DOHH2 (cell line): ENCODE results near the gene TXNL4B.
"Not testable (repeated sequence)": the region's sequence is repeated elsewhere in the genome, so short reads cannot be mapped to it uniquely, and the experiment has no call there.

Experiments
- H3F3A ChIP-seq: fragments of 200-600 bp; sonication (generic), shearing (Covaris generic); 2 replicates; pipeline ENCODE4 v1.6.0; 2016; ENCODE audit warnings: antibody characterized with exemption, mild to moderate bottlenecking; ENCODE audit not compliant: control insufficient read depth, insufficient read depth
- H3K27ac ChIP-seq: fragments of 200-600 bp; sonication (generic); 2 replicates; pipeline ENCODE4 v1.5.1; 2014; ENCODE audit warnings: low read depth, mild to moderate bottlenecking, low read length, moderate library complexity
- H3K27me3 ChIP-seq: fragments of 200-600 bp; sonication (generic); 2 replicates; pipeline ENCODE4 v1.6.1; 2014; ENCODE audit warnings: mild to moderate bottlenecking, low read length, mixed read lengths; ENCODE audit not compliant: control insufficient read depth
- H3K36me3 ChIP-seq: fragments of 200-600 bp; sonication (generic); 2 replicates; pipeline ENCODE4 v1.6.1; 2014; ENCODE audit warnings: mild to moderate bottlenecking, low read length, moderate library complexity, mixed read lengths; ENCODE audit not compliant: control insufficient read depth
- H3K4me1 ChIP-seq: fragments of 200-600 bp; sonication (generic); 2 replicates; pipeline ENCODE4 v1.6.1; 2014; ENCODE audit warnings: mild to moderate bottlenecking, low read length, mixed read lengths; ENCODE audit not compliant: control insufficient read depth
- H3K4me2 ChIP-seq: fragments of 200-600 bp; sonication (generic); 2 replicates; pipeline ENCODE4 v1.6.0; 2014; ENCODE audit warnings: mild to moderate bottlenecking, low read length, moderate library complexity
- H3K4me3 ChIP-seq: fragments of 200-600 bp; sonication (generic); 2 replicates; pipeline ENCODE4 v1.5.1; 2014; ENCODE audit warnings: mild to moderate bottlenecking, low read length, mixed read lengths
- H3K79me2 ChIP-seq: fragments of 200-600 bp; sonication (generic); 2 replicates; pipeline ENCODE4 v1.6.1; 2014; ENCODE audit warnings: mild to moderate bottlenecking, low read length, mixed read lengths; ENCODE audit not compliant: control insufficient read depth
- H3K9me2 ChIP-seq: fragments of 200-600 bp; sonication (generic); replicated peaks from 2 replicates; pipeline ENCODE4 v1.6.1; 2014; ENCODE audit warnings: mild to moderate bottlenecking, low read length, mixed read lengths; ENCODE audit not compliant: control insufficient read depth
- H3K9me3 ChIP-seq: fragments of 200-600 bp; sonication (generic); 2 replicates; pipeline ENCODE4 v1.6.1; 2014; ENCODE audit warnings: antibody characterized with exemption, low read length, mixed read lengths; ENCODE audit not compliant: control insufficient read depth, insufficient read depth
- H4K20me1 ChIP-seq: fragments of 200-600 bp; sonication (generic); 2 replicates; pipeline ENCODE4 v1.6.0; 2014; ENCODE audit warnings: low read depth, mild to moderate bottlenecking, antibody characterized with exemption, low read length, moderate library complexity; ENCODE audit not compliant: control insufficient read depth, insufficient read depth
- EZH2phosphoT487 ChIP-seq: fragments of 200-600 bp; sonication (generic); IDR thresholded peaks from 2 replicates; pipeline ENCODE4 v1.6.1; 2017; ENCODE audit warnings: borderline replicate concordance, mild to moderate bottlenecking, antibody characterized with exemption, low read length, moderate library complexity, mixed read lengths
- TF ChIP-seq, protein P1 (sequence below): fragments of 200-600 bp; sonication (generic); IDR thresholded peaks from one replicate; pipeline ENCODE4 v1.5.1; 2014; ENCODE audit warnings: antibody characterized with exemption, mild to moderate bottlenecking, low read depth, low read length; ENCODE audit not compliant: poor library complexity, severe bottlenecking

TXNL4B gene

DNA sequence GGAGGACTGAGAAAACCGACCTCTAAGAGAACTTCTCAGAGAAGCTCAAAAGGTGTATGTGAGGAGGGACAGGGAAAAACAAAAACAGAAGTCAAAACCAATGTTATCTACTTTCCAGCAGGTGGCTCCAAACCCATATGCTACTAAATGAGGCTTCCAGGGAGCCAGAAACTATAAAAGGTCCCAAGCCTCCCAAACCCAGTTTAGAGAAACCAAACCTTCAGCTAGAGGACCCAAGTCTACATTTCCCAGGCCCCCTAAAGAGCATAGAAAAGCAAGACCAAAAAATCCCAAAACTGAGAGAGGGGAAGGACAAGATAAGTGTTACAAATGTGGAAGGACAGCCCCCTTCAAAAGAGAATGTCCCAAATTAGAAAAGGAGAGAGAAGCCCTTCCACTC lies 26.7 kb downstream of the TXNL4B start:
- Histone ChIP-seq H3K36me3 (no peaks in the 10 kb centered on the region), H3K27me3 (no peaks in the 10 kb centered on the region), H3K4me2 (no peak overlapping the region), H3K4me3 (no peak overlapping the region), H3K9me2 (no peaks in the 10 kb centered on the region), H3K4me1 (no peaks in the 10 kb centered on the region), H3K79me2 (no peaks in the 10 kb centered on the region), H3K27ac (no peak overlapping the region), H3F3A (no peaks in the 10 kb centered on the region), H4K20me1 (no peaks in the 10 kb centered on the region), H3K9me3 (no peaks in the 10 kb centered on the region)
- TF ChIP-seq, protein P1, sequence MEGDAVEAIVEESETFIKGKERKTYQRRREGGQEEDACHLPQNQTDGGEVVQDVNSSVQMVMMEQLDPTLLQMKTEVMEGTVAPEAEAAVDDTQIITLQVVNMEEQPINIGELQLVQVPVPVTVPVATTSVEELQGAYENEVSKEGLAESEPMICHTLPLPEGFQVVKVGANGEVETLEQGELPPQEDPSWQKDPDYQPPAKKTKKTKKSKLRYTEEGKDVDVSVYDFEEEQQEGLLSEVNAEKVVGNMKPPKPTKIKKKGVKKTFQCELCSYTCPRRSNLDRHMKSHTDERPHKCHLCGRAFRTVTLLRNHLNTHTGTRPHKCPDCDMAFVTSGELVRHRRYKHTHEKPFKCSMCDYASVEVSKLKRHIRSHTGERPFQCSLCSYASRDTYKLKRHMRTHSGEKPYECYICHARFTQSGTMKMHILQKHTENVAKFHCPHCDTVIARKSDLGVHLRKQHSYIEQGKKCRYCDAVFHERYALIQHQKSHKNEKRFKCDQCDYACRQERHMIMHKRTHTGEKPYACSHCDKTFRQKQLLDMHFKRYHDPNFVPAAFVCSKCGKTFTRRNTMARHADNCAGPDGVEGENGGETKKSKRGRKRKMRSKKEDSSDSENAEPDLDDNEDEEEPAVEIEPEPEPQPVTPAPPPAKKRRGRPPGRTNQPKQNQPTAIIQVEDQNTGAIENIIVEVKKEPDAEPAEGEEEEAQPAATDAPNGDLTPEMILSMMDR, result peak; percentile 68
- no peak for TF ChIP-seq EZH2phosphoT487

GRCh38 chr16:72064361-72064894 lies 29.0 kb downstream of the TXNL4B start:
- no peak overlapping the region for H3K4me2 ChIP-seq
- H3K4me3 ChIP-seq, result no peak overlapping the region
- H3K27ac ChIP-seq, result no peak overlapping the region
- H3K36me3 ChIP-seq, result no peaks in the 10 kb centered on the region
- TF ChIP-seq EZH2phosphoT487, result no peak
- TF ChIP-seq, protein P1, result no peak
- no peaks in the 10 kb centered on the region for H3K9me3 ChIP-seq
- no peaks in the 10 kb centered on the region for H3K27me3 ChIP-seq
- H3F3A ChIP-seq, result no peaks in the 10 kb centered on the region
- no peaks in the 10 kb centered on the region for H3K79me2 ChIP-seq
- no peaks in the 10 kb centered on the region for H3K9me2 ChIP-seq
- no peaks in the 10 kb centered on the region for H3K4me1 ChIP-seq
- H4K20me1 ChIP-seq, result no peaks in the 10 kb centered on the region

DNA sequence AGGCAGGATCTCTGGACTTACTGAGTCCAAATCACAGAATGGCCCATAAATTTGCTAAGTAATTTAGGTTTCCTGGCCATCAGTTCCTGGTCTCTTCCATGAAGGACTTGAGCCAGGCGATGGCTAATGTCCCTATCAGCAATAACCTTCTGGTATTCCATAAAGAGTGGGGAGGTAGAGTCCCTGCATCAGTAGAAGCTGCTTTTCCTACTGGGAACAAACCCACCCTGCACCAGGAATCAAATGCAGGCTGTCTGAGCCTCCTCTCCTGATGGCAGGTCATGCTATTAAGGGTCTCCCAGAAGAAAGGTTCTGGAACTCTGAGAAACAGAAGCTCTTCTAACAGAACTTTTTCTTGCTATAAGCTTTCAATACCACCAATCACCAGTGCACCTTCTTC lies 31.9 kb downstream of the TXNL4B start:
- Histone ChIP-seq H3K4me3 (no peak overlapping the region), H3K4me1 (no peaks in the 10 kb centered on the region), H3K9me3 (no peaks in the 10 kb centered on the region), H4K20me1 (no peaks in the 10 kb centered on the region), H3F3A (no peaks in the 10 kb centered on the region), H3K4me2 (no peak overlapping the region), H3K27ac (no peak overlapping the region), H3K27me3 (no peaks in the 10 kb centered on the region), H3K36me3 (no peaks in the 10 kb centered on the region), H3K79me2 (no peaks in the 10 kb centered on the region), H3K9me2 (no peaks in the 10 kb centered on the region)
- TF ChIP-seq EZH2phosphoT487, result no peak
- TF ChIP-seq, protein P1, result no peak

DNA sequence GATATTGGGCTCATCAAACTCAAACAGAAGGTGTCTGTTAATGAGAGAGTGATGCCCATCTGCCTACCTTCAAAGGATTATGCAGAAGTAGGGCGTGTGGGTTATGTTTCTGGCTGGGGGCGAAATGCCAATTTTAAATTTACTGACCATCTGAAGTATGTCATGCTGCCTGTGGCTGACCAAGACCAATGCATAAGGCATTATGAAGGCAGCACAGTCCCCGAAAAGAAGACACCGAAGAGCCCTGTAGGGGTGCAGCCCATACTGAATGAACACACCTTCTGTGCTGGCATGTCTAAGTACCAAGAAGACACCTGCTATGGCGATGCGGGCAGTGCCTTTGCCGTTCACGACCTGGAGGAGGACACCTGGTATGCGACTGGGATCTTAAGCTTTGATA lies 33.0 kb downstream of the TXNL4B start:
- no peaks in the 10 kb centered on the region for H3F3A ChIP-seq
- H3K4me2 ChIP-seq, result no peak overlapping the region
- no peaks in the 10 kb centered on the region for H3K36me3 ChIP-seq
- no peaks in the 10 kb centered on the region for H3K9me2 ChIP-seq
- H4K20me1 ChIP-seq, result no peaks in the 10 kb centered on the region
- TF ChIP-seq EZH2phosphoT487, result no peak
- TF ChIP-seq, protein P1, result no peak
- no peaks in the 10 kb centered on the region for H3K9me3 ChIP-seq
- no peaks in the 10 kb centered on the region for H3K4me1 ChIP-seq
- no peaks in the 10 kb centered on the region for H3K79me2 ChIP-seq
- no peak overlapping the region for H3K4me3 ChIP-seq
- no peak overlapping the region for H3K27ac ChIP-seq
- no peaks in the 10 kb centered on the region for H3K27me3 ChIP-seq

GRCh38 chr16:72059060-72059459 lies 34.4 kb downstream of the TXNL4B start:
- H4K20me1 ChIP-seq, H3K27ac ChIP-seq, H3K4me1 ChIP-seq, H3K79me2 ChIP-seq, H3K4me2 ChIP-seq, H3K9me2 ChIP-seq, H3K9me3 ChIP-seq, H3K27me3 ChIP-seq, H3F3A ChIP-seq, H3K4me3 ChIP-seq, H3K36me3 ChIP-seq: not testable (repeated sequence)
